GM12872 (cell line): ENCODE results near the gene SEC61B.

Experiments used
- TF ChIP-seq, protein P1 (sequence below): IDR thresholded peaks from 3 replicates; pipeline ENCODE4 v1.5.1; 2011; ENCODE audit warnings: low read depth, mild to moderate bottlenecking, low read length, moderate library complexity; ENCODE audit not compliant: insufficient read depth

SEC61B gene

GRCh38 chr9:99239341-99240060, 17.4 kb downstream of the SEC61B start:
- TF ChIP-seq, protein P1, sequence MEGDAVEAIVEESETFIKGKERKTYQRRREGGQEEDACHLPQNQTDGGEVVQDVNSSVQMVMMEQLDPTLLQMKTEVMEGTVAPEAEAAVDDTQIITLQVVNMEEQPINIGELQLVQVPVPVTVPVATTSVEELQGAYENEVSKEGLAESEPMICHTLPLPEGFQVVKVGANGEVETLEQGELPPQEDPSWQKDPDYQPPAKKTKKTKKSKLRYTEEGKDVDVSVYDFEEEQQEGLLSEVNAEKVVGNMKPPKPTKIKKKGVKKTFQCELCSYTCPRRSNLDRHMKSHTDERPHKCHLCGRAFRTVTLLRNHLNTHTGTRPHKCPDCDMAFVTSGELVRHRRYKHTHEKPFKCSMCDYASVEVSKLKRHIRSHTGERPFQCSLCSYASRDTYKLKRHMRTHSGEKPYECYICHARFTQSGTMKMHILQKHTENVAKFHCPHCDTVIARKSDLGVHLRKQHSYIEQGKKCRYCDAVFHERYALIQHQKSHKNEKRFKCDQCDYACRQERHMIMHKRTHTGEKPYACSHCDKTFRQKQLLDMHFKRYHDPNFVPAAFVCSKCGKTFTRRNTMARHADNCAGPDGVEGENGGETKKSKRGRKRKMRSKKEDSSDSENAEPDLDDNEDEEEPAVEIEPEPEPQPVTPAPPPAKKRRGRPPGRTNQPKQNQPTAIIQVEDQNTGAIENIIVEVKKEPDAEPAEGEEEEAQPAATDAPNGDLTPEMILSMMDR = no peak

DNA sequence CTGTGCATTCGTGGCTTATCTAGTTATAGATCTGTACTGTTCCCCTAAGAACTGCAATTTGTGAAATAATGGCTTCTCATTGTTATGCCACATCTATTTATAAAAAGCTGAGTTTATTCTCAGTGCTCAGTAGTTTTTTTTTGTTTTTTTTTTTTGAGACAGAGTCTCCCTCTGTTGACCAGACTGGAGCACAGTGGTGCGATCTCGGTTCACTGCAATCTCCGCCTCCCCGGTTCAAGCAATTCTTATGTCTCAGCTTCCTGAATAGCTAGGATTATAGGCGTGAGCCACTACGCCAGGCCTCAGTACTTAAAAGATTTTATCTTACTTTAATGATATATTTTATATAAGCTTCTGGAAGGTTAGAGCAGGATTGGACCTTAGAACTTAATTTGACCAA, 19.0 kb downstream of the SEC61B start:
- TF ChIP-seq, protein P1 = no peak

- TF ChIP-seq, protein P1 = no peak
Observed at GRCh38 chr9:99244344-99245260, 22.5 kb downstream of the SEC61B start.

- TF ChIP-seq, protein P1 = no peak
Observed at GRCh38 chr9:99249619-99250018, 27.5 kb downstream of the SEC61B start.

DNA sequence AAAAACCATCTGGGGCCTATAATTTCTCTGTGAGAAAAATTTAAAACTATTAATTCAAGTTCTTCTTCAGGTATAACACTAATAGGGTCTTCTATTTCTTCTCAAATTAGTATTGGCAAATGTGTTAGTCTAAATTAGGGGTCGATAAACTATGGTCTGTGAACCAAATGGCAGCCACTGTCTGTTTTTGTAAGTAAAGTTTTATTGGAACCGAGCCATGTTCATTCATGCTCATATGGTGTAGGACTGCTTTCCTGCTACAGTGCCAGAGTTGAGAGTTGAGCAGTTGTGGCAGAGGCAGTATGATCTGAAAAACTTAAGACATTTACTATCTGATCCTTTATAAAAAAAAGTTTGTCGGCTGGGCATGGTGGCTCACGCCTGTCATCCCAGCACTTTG, 29.1 kb downstream of the SEC61B start:
- TF ChIP-seq, protein P1 = no peak

DNA sequence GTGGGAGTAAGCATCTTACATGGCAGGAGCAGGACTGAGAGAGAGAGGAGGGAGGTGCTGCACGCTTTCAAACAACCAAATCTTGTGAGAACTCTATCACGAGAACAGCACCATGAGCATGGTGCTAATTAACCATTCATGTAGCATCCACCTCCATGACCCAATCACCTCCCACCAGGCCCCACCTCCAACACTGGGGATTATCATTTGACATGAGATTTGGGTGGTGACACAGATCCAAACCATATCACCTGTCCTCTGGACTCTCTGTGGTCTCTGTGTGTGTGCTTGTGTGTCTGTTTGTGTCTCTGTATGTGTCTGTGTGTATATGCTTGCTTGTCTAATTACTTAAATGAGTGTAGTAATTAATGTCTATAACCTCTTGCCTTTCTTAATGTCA, 31.1 kb downstream of the SEC61B start:
- TF ChIP-seq, protein P1 = no peak

DNA sequence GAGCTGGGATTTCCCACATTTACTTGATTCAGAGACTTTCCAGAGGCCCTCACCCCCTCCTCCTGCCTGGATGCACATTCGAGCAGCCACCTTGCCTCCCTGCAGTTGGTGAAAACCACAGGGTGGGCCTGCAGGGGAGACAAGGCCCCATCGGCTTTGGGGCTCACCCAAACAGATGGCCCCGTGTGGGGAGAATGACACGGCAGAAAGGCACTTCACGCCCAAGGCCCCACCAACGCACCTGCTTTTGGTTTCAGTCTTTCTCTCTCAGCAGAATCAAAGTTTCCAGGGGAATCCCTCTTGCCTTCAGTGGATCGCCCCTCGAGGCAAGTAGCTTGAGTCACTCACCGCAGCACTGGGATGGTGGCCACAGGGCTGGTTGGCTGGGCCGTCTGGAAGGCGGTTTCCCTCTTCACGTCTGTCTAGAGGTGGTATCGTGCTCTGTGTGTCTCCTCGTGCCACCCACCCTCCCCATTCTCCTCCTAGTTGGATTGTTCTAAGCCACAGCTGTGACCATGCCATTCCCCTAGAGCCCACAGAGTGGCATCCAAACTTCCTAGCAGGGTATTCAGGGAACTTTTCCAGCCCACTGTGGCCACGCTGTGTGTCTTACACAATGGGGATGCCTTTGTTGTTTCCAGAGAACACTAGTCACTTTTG, 31.8 kb downstream of the SEC61B start:
- TF ChIP-seq, protein P1 = peak; percentile 35; the same call in 2 of the 3 replicates
